ENCODE measurements around the gene DAB1. TPM values are rescaled to one million over a fixed set of nuclear protein-coding genes. Genes with fewer than 3 reads are reported as not detected.

Gene DAB1
- total and polyA plus RNA-seq, 12 donors = 0.04 to 2.1 (median 0.59) TPM; not detected in 2

DNA sequence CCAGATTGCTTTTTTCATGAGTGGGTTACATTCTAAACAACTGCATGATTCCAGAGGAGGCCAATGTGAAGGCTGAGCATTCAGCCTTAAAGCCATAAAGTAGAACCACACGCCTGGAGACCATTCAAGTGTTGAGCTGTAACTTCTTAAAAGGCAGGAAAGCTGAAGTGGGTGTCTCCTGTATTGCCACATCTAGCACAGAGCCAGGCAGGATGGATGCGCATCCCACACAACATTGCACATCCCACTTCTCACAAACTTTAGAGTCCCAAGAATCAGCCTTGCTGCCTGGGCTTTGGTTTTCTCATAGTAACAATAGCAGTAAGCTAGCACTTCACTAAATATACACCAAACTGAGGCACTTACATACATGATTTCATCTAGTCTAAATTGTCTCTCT, 151.7 kb downstream of the DAB1 start:
- Histone ChIP-seq H3K9me3 (replicated peaks in 1 of 3) (no peaks in the 10 kb centered on the region), H3K27ac (no peak overlapping the region), H3K4me3 (no peak overlapping the region), H3K4me1 (replicated peaks in 1 of 2) (no peaks in the 10 kb centered on the region), H3K27me3 (no peaks in the 10 kb centered on the region), H3K36me3 (replicated peaks in 1 of 2) (no peaks in the 10 kb centered on the region)
- DNase-seq = no peak
- TF ChIP-seq, protein P1, sequence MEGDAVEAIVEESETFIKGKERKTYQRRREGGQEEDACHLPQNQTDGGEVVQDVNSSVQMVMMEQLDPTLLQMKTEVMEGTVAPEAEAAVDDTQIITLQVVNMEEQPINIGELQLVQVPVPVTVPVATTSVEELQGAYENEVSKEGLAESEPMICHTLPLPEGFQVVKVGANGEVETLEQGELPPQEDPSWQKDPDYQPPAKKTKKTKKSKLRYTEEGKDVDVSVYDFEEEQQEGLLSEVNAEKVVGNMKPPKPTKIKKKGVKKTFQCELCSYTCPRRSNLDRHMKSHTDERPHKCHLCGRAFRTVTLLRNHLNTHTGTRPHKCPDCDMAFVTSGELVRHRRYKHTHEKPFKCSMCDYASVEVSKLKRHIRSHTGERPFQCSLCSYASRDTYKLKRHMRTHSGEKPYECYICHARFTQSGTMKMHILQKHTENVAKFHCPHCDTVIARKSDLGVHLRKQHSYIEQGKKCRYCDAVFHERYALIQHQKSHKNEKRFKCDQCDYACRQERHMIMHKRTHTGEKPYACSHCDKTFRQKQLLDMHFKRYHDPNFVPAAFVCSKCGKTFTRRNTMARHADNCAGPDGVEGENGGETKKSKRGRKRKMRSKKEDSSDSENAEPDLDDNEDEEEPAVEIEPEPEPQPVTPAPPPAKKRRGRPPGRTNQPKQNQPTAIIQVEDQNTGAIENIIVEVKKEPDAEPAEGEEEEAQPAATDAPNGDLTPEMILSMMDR (IDR thresholded peaks at IDR 0.05) = no peak
- intact Hi-C loops (cut with DNase I) = no loop called here
- whole genome bisulfite sequencing, 4 donors = 67 to 89% (median 81%) methylated on average over 1 to 2 of the region's 2 CpGs

DNA sequence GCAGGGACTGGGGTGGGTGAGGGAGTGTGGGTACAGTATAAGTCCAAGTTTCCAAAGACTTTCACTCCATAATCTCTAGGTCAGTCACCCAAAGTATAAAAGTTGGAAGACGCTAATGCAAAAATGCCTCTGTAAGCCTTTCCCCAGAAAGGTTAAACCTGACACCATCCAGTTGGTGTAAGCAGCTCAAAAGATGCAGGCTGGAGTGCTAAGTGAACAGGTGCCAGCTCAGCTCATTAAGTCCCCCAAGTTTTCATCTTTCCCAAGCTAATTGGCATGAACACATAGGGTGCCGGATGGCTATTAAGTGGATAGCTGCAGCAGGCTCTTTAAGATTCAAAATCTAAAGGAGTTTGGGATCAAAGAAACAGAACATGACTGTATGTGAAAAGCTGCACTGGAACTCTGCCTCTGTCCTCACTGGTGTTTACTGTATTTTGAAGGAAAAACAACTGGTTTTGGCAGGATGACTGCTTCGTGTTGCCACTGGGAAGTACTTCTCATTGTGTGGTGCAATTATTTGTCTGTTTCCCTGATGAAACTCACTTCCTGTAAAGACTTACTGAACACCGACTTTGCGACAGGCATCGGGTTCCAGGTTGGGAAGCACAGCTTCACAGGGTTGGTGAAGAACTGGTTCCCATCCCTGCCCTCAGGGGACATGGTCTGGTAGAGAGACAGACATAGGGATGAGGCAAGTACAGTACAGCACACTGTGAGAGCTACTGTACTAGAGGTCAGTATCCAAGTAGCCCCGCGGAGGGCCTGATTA, 152.7 kb downstream of the DAB1 start:
- DNase-seq = no peak
- intact Hi-C loops (cut with DNase I) = no loop called here
- Histone ChIP-seq H3K9me3 (replicated peaks in 1 of 3) (no peaks in the 10 kb centered on the region), H3K4me1 (replicated peaks in 1 of 2) (no peaks in the 10 kb centered on the region), H3K4me3 (no peak overlapping the region), H3K36me3 (replicated peaks in 1 of 2) (no peaks in the 10 kb centered on the region), H3K27ac (no peak overlapping the region), H3K27me3 (no peaks in the 10 kb centered on the region)
- WGBS, 4 donors = 77 to 88% (median 81%) methylated on average over 6 to 8 of the region's 8 CpGs
- TF ChIP-seq, protein P1 (IDR thresholded peaks at IDR 0.05) = no peak
- no peak for TF ChIP-seq POLR2A (IDR thresholded peaks at IDR 0.05)

DNA sequence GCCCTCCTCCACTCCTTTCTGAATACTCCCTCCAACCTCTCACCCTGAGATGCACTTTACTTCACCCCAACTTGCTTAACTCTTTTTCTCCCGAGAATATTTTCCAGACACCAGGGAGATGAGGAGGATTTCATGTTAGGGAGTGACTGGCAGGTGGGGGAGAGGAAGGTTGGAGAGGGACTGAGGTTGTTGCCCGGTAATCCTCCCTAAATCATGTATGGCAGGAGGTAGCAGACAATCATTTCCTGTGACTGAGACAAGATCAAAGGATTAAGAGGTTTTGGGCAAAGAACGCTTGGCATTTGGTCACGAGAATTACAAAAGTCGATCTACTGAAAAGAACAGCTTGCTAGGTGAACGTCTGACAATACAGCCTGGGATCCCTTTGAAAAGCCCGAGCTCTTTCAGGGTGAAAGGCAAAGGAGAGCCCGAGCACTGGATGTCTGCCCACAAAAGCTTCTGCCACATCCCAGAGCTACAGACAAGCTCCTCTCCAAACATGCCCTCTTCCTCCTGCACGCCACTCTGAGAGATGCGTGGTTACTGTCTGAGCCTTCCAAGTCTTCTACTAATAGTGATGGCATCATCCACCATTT, 154.1 kb downstream of the DAB1 start:
- no peaks in the 10 kb centered on the region for H3K27me3 ChIP-seq
- H3K4me1 ChIP-seq (replicated peaks in 1 of 2) = no peaks in the 10 kb centered on the region
- no peak overlapping the region for H3K4me3 ChIP-seq
- no peak for DNase-seq
- H3K36me3 ChIP-seq (replicated peaks in 1 of 2) = no peaks in the 10 kb centered on the region
- TF ChIP-seq POLR2A (IDR thresholded peaks at IDR 0.05) = no peak
- TF ChIP-seq, protein P1 (IDR thresholded peaks at IDR 0.05) = no peak
- intact Hi-C loops (cut with DNase I) = no loop called here
- H3K27ac ChIP-seq = no peak overlapping the region
- WGBS, 4 donors = 36 to 54% (median 45%) methylated on average over 9 to 10 of the region's 10 CpGs
- H3K9me3 ChIP-seq (replicated peaks in 1 of 3) = no peaks in the 10 kb centered on the region

DNA sequence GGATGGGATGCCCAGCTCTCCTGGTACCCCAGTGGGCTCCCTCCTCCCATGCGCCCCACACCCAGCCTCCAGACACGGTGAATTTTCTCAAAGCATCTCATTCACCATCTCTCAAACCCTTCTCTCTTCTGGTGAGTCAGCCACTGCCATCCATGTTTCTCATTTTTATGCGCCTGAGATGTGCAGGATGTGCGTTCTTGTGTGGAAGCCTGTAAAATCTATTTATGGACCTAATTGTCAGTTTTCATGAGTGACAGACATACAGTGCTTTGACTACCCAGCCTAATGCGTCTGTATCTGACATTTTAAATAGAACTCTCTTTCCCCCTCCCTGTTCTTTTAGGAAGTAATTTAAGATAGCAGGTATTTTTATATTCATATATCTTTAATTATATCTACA, 158.8 kb downstream of the DAB1 start:
- H3K36me3 ChIP-seq (replicated peaks in 1 of 2) = no peaks in the 10 kb centered on the region
- no peak overlapping the region for H3K27ac ChIP-seq
- TF ChIP-seq POLR2A (IDR thresholded peaks at IDR 0.05) = no peak
- TF ChIP-seq, protein P1 (IDR thresholded peaks at IDR 0.05) = no peak
- DNase-seq = no peak
- H3K27me3 ChIP-seq = no peaks in the 10 kb centered on the region
- no peak overlapping the region for H3K4me3 ChIP-seq
- intact Hi-C loops (cut with DNase I) = no loop called here
- H3K4me1 ChIP-seq (replicated peaks in 1 of 2) = no peaks in the 10 kb centered on the region
- H3K9me3 ChIP-seq (replicated peaks in 1 of 3) = no peaks in the 10 kb centered on the region
- 75 to 89% (median 80%) methylated on average over 5 of the region's 5 CpGs for WGBS, 4 donors
